ENCODE results near the gene METTL17.
"Not testable (repeated sequence)": the region's sequence is repeated elsewhere in the genome, so short reads cannot be mapped to it uniquely, and the experiment has no call there.

The METTL17 gene

GRCh38 chr14:21024585-21025370, 35.0 kb downstream of the METTL17 start, which contains the start of gene NDRG2:
Gene NDRG2 (minus strand): TSS chr14:21025061. CDS start chr14:21023315, 1,746 bp downstream.
- peak in 2 of 4 experiments; percentile 27 to 51 for DNase-seq

- no peak for DNase-seq
Measured at GRCh38 chr14:21025371-21026273, 35.8 kb downstream of the METTL17 start.

GRCh38 chr14:21026274-21026987, 36.7 kb downstream of the METTL17 start:
- DNase-seq: no peak

- no peak for DNase-seq
Measured at GRCh38 chr14:21026988-21027315, 37.2 kb downstream of the METTL17 start.

GRCh38 chr14:21029917-21030316, 40.1 kb downstream of the METTL17 start, which contains the start of gene TPPP2:
Gene TPPP2 (plus strand): TSS chr14:21030217. CDS start chr14:21030582, 365 bp downstream.
- DNase-seq: no peak

- no peak for DNase-seq
Measured at GRCh38 chr14:21030531-21030930, 40.8 kb downstream of the METTL17 start.

- peak in 3 of 4 experiments; percentile 53 to 68 (median 63) for DNase-seq
Measured at GRCh38 chr14:21032326-21033132, 42.7 kb downstream of the METTL17 start.

GRCh38 chr14:21033133-21033698, 43.4 kb downstream of the METTL17 start:
- peak; percentile 58 to 78 (median 76) for DNase-seq

- DNase-seq: no peak
Measured at GRCh38 chr14:21034707-21035106, 44.9 kb downstream of the METTL17 start, which contains the start of gene RNASE13. Gene RNASE13 (minus strand): TSS chr14:21034807. CDS start chr14:21034288, 519 bp downstream.

- peak; percentile 53 to 74 (median 65) for DNase-seq
Measured at GRCh38 chr14:21036751-21037150, 47.0 kb downstream of the METTL17 start.

GRCh38 chr14:21037156-21037555, 47.4 kb downstream of the METTL17 start:
- DNase-seq: peak in 3 of 4 experiments; percentile 20 to 61 (median 36)

GRCh38 chr14:21038441-21039422, 49.0 kb downstream of the METTL17 start:
- peak in 2 of 4 experiments; percentile 21 to 26 for DNase-seq

- peak; percentile 56 to 81 (median 76) for DNase-seq
Measured at GRCh38 chr14:21039585-21040369, 50.0 kb downstream of the METTL17 start.

GRCh38 chr14:21040370-21040925, 50.7 kb downstream of the METTL17 start:
- no peak for DNase-seq

- DNase-seq: not testable (repeated sequence)
Measured at GRCh38 chr14:21040941-21041340, 51.2 kb downstream of the METTL17 start.

- DNase-seq: peak; percentile 27 to 62 (median 60)
Measured at GRCh38 chr14:21041676-21042433, 52.1 kb downstream of the METTL17 start, which contains the start of gene RNASE7. Gene RNASE7 (plus strand): TSS chr14:21042362. CDS start chr14:21042993, 631 bp downstream.

- peak; percentile 13 to 59 (median 51) for DNase-seq
Measured at GRCh38 chr14:21042918-21043317, 53.1 kb downstream of the METTL17 start.

All from suppressor macrophage (primary cell).